K562 (cell line): ENCODE measurements around the gene WNT3.

Experiments used
- HDAC3 ChIP-seq: fragments of 450-650 bp; IDR thresholded peaks from 2 replicates; pipeline ENCODE4 v1.6.1; 2018; ENCODE audit warnings: borderline replicate concordance, mild to moderate bottlenecking, moderate library complexity; ENCODE audit not compliant: partially characterized antibody
- POLR2AphosphoS5 ChIP-seq: IDR thresholded peaks from 2 replicates; pipeline ENCODE4 v1.6.1; 2011; ENCODE audit warnings: mild to moderate bottlenecking, low read depth, low read length, moderate library complexity; ENCODE audit not compliant: control insufficient read depth, insufficient read depth
- TSC22D4 ChIP-seq: fragments of 450-650 bp; IDR thresholded peaks from 2 replicates; pipeline ENCODE4 v1.6.1; 2016; ENCODE audit warnings: missing genetic modification characterization, missing biosample characterization, control low read depth
- ZBTB7A ChIP-seq: IDR thresholded peaks from 2 replicates; pipeline ENCODE4 v1.6.1; 2011; ENCODE audit warnings: low read depth, mild to moderate bottlenecking, low read length, moderate library complexity, borderline replicate concordance; ENCODE audit not compliant: control insufficient read depth
- TF ChIP-seq, protein P1 (sequence below), 3 experiments: IDR thresholded peaks in 2 of 3; conservative IDR thresholded peaks in 1 of 3; 2 replicates each; pipeline ENCODE4 v1.5.1; 2011 to 2012; ENCODE audit warnings: low read length in 3 of 3, mild to moderate bottlenecking in 3 of 3, control low read depth in 2 of 3, improper control_type of control experiment in 1 of 3, inconsistent platforms in 1 of 3, low read depth in 1 of 3, mixed read lengths in 1 of 3, moderate library complexity in 1 of 3; ENCODE audit not compliant: insufficient read depth in 2 of 3
- TF ChIP-seq, protein P2 (sequence below): fragments of 450-650 bp; formaldehyde crosslinking; IDR thresholded peaks from 2 replicates; pipeline ENCODE4 v1.4.0; 2022; ENCODE audit warnings: missing genetic modification characterization

DNA sequence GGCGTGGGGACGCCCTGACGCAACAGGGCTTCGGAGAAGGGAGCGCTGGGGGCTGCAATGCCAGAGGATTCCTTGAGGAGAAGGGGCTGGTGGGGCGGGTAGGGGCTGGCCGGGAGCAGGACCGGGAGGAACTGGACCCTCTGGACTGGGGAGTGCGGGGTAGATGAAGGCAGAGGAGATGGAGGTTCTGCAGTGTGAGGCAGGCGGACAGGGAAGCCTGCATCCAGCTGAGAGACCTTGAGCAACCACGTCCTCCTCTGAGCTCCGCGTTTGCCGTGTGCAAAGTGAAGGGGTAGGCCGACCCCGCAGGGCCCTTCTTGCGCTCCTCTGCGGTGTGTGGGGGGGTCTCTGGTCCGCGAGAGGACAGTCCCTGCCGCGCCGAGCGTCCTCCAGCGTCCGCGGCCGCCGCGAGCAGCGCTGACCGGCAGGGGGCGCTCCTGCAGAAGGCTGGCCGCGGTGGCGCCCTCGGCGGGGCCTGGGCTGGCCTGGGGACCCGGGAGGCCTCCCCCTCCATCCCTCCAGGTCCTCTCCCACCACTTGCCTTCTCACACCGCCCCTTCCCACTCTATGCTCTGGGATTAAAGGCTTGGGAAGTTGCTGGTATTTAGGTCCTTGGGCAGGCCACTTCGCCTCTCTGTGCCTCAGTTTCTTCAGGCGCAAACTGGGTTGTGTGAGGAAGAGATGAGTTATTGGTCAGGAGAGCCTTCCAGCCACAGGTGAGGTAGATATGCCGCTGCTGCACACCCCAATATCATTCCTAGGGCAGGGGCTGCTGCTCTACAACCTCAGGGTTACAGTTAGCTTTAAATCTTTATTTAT is 23.3 kb upstream of the WNT3 start:
- TF ChIP-seq ZBTB7A, result peak; percentile 68; the same call in 1 of the 2 replicates
- TF ChIP-seq, protein P1, sequence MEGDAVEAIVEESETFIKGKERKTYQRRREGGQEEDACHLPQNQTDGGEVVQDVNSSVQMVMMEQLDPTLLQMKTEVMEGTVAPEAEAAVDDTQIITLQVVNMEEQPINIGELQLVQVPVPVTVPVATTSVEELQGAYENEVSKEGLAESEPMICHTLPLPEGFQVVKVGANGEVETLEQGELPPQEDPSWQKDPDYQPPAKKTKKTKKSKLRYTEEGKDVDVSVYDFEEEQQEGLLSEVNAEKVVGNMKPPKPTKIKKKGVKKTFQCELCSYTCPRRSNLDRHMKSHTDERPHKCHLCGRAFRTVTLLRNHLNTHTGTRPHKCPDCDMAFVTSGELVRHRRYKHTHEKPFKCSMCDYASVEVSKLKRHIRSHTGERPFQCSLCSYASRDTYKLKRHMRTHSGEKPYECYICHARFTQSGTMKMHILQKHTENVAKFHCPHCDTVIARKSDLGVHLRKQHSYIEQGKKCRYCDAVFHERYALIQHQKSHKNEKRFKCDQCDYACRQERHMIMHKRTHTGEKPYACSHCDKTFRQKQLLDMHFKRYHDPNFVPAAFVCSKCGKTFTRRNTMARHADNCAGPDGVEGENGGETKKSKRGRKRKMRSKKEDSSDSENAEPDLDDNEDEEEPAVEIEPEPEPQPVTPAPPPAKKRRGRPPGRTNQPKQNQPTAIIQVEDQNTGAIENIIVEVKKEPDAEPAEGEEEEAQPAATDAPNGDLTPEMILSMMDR (IDR thresholded peaks at IDR 0.05 in 2 of 3, conservative IDR thresholded peaks at IDR 0.05 in 1 of 3; ENCODE audit: insufficient read depth in 2 of 3, low read depth in 1 of 3, low read length in 3 of 3), result peak; percentile 79 to 92 (median 90)
- TF ChIP-seq, protein P2, sequence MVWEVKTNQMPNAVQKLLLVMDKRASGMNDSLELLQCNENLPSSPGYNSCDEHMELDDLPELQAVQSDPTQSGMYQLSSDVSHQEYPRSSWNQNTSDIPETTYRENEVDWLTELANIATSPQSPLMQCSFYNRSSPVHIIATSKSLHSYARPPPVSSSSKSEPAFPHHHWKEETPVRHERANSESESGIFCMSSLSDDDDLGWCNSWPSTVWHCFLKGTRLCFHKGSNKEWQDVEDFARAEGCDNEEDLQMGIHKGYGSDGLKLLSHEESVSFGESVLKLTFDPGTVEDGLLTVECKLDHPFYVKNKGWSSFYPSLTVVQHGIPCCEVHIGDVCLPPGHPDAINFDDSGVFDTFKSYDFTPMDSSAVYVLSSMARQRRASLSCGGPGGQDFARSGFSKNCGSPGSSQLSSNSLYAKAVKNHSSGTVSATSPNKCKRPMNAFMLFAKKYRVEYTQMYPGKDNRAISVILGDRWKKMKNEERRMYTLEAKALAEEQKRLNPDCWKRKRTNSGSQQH (CRISPR knock-in tag), result no peak
- no peak for TF ChIP-seq TSC22D4
- no peak for TF ChIP-seq POLR2AphosphoS5
- no peak for TF ChIP-seq HDAC3
